H9 (cell line): ENCODE measurements around the gene DDT. TPM values are rescaled to one million over a fixed set of nuclear protein-coding genes. Genes with fewer than 3 reads are reported as not detected.
A peak's percentile ranks its signal among the peaks of the same experiment; 100 is the strongest.

ENCODE experiments used
- DNase-seq: peaks from one replicate; pipeline ENCODE4 v3.0.0-alpha.2; 2017
- H2AFZ ChIP-seq: one replicate; pipeline ENCODE4 v1.6.1; 2013; ENCODE audit warnings: mild to moderate bottlenecking, low read length, control low read depth, moderate library complexity
- H2AK5ac ChIP-seq: 2 replicates; pipeline ENCODE4 v1.6.1; 2013; ENCODE audit warnings: low read length, control low read depth, mixed read lengths; ENCODE audit not compliant: insufficient read length
- H2BK120ac ChIP-seq: one replicate; pipeline ENCODE4 v1.6.1; 2013; ENCODE audit warnings: low read depth, mild to moderate bottlenecking, low read length, control low read depth, inconsistent platforms; ENCODE audit not compliant: poor library complexity, severe bottlenecking
- H2BK12ac ChIP-seq: 2 replicates; pipeline ENCODE4 v1.6.1; 2013; ENCODE audit warnings: low read length, control low read depth, mixed read lengths, low read depth; ENCODE audit not compliant: insufficient read length
- H2BK15ac ChIP-seq: 2 replicates; pipeline ENCODE4 v1.6.1; 2013; ENCODE audit warnings: low read depth, low read length, control low read depth
- H2BK20ac ChIP-seq: one replicate; pipeline ENCODE4 v1.6.1; 2013; ENCODE audit warnings: low read depth, mild to moderate bottlenecking, low read length, control low read depth, inconsistent platforms; ENCODE audit not compliant: poor library complexity, severe bottlenecking
- H2BK5ac ChIP-seq: 2 replicates; pipeline ENCODE4 v1.6.1; 2013; ENCODE audit warnings: low read length, control low read depth, mixed read lengths; ENCODE audit not compliant: insufficient read length
- H3K14ac ChIP-seq: 2 replicates; pipeline ENCODE4 v1.6.1; 2013; ENCODE audit warnings: low read length, control low read depth; ENCODE audit not compliant: insufficient read depth
- H3K18ac ChIP-seq: 2 replicates; pipeline ENCODE4 v1.6.1; 2013; ENCODE audit warnings: low read depth, mild to moderate bottlenecking, mixed read lengths, low read length, control low read depth; ENCODE audit not compliant: insufficient read length
- H3K23ac ChIP-seq: 2 replicates; pipeline ENCODE4 v1.6.1; 2013; ENCODE audit warnings: low read length, control low read depth, mixed read lengths, low read depth; ENCODE audit not compliant: insufficient read length
- H3K23me2 ChIP-seq: 2 replicates; pipeline ENCODE4 v1.6.1; 2013; ENCODE audit warnings: low read depth, mild to moderate bottlenecking, mixed read lengths, low read length, control low read depth; ENCODE audit not compliant: insufficient read length, poor library complexity, severe bottlenecking
- H3K27ac ChIP-seq: 2 replicates; pipeline ENCODE4 v1.5.1; 2013; ENCODE audit warnings: low read length, control low read depth, mixed read lengths, low read depth; ENCODE audit not compliant: insufficient read length
- H3K27me3 ChIP-seq: 2 replicates; pipeline ENCODE4 v1.6.1; 2013; ENCODE audit warnings: low read length, control low read depth, inconsistent platforms; ENCODE audit not compliant: insufficient read depth
- H3K4ac ChIP-seq: 2 replicates; pipeline ENCODE4 v1.6.1; 2013; ENCODE audit warnings: low read depth, mild to moderate bottlenecking, control low read depth, inconsistent platforms, low read length, moderate library complexity
- H3K4me1 ChIP-seq: 2 replicates; pipeline ENCODE4 v1.6.1; 2013; ENCODE audit warnings: low read length, control low read depth, inconsistent platforms; ENCODE audit not compliant: insufficient read depth
- H3K4me2 ChIP-seq: 2 replicates; pipeline ENCODE4 v1.6.1; 2013; ENCODE audit warnings: low read length, control low read depth, mixed read lengths; ENCODE audit not compliant: insufficient read length, insufficient read depth
- H3K56ac ChIP-seq: 2 replicates; pipeline ENCODE4 v1.6.1; 2013; ENCODE audit warnings: low read depth, mild to moderate bottlenecking, mixed read lengths, low read length, control low read depth; ENCODE audit not compliant: insufficient read length
- H3K79me1 ChIP-seq: 2 replicates; pipeline ENCODE4 v1.6.1; 2013; ENCODE audit warnings: low read depth, mild to moderate bottlenecking, moderate library complexity, low read length, control low read depth, inconsistent platforms; ENCODE audit not compliant: insufficient read depth, poor library complexity, severe bottlenecking
- H3K79me2 ChIP-seq: 2 replicates; pipeline ENCODE4 v1.6.1; 2013; ENCODE audit warnings: low read length, control low read depth, inconsistent platforms; ENCODE audit not compliant: insufficient read depth
- H3K9ac ChIP-seq: 2 replicates; pipeline ENCODE4 v1.6.1; 2013; ENCODE audit warnings: low read length, control low read depth, mixed read lengths; ENCODE audit not compliant: insufficient read length; ENCODE audit errors: extremely low read depth
- H3K9me3 ChIP-seq: one replicate; pipeline ENCODE4 v1.6.1; 2013; ENCODE audit warnings: low read depth, low read length, inconsistent platforms; ENCODE audit not compliant: control insufficient read depth
- H3T11ph ChIP-seq: one replicate; pipeline ENCODE4 v1.6.1; 2013; ENCODE audit warnings: mild to moderate bottlenecking, low read length, control low read depth, inconsistent platforms
- H4K20me1 ChIP-seq: one replicate; pipeline ENCODE4 v1.6.1; 2013; ENCODE audit not compliant: control insufficient read depth, insufficient read length, insufficient read depth
- H4K5ac ChIP-seq: 2 replicates; pipeline ENCODE4 v1.6.1; 2013; ENCODE audit warnings: low read depth, mild to moderate bottlenecking, mixed read lengths, low read length, control low read depth; ENCODE audit not compliant: insufficient read length
- H4K8ac ChIP-seq: replicated peaks from 2 replicates; pipeline ENCODE4 v1.6.1; 2013; ENCODE audit warnings: low read length, control low read depth, mixed read lengths, low read depth; ENCODE audit not compliant: insufficient read length
- H4K91ac ChIP-seq: 2 replicates; pipeline ENCODE4 v1.6.1; 2013; ENCODE audit warnings: low read depth, mild to moderate bottlenecking, moderate library complexity, mixed read lengths, low read length, control low read depth; ENCODE audit not compliant: insufficient read length
- H3K27ac Mint-ChIP-seq, 3 experiments: 2 replicates in 2 of 3; 3 replicates in 1 of 3; pipeline ENCODE4 v1.8.0; 2020 to 2021; ENCODE audit warnings: mixed read lengths in 3 of 3, mild to moderate bottlenecking in 1 of 3, moderate library complexity in 1 of 3
- H3K27me3 Mint-ChIP-seq: 2 replicates; pipeline ENCODE4 v1.8.0; 2021; ENCODE audit warnings: low read depth, mild to moderate bottlenecking, moderate library complexity, mixed read lengths
- H3K36me3 Mint-ChIP-seq, 3 experiments: 2 replicates in 2 of 3; 3 replicates in 1 of 3; pipeline ENCODE4 v1.8.0; 2020 to 2021; ENCODE audit warnings: low read depth in 3 of 3, mixed read lengths in 3 of 3; ENCODE audit not compliant: insufficient read depth in 1 of 3
- H3K4me1 Mint-ChIP-seq, 2 experiments: 2 replicates each; pipeline ENCODE4 v1.8.0; 2020; ENCODE audit warnings: mixed read lengths in 2 of 2
- H3K4me3 Mint-ChIP-seq, 2 experiments: 2 replicates in 1 of 2; 3 replicates in 1 of 2; pipeline ENCODE4 v1.8.0; 2020 to 2021; ENCODE audit warnings: mild to moderate bottlenecking in 2 of 2, mixed read lengths in 2 of 2, moderate library complexity in 1 of 2
- H3K9me3 Mint-ChIP-seq, 2 experiments: 2 replicates in 1 of 2; 3 replicates in 1 of 2; pipeline ENCODE4 v1.8.0; 2020; ENCODE audit warnings: mild to moderate bottlenecking in 2 of 2, mixed read lengths in 2 of 2, moderate library complexity in 1 of 2
- CTCF ChIP-seq: fragments of 200-600 bp; sonication (generic); conservative IDR thresholded peaks from 3 replicates; pipeline ENCODE4 v1.8.0; 2021; ENCODE audit warnings: antibody characterized with exemption, mild to moderate bottlenecking
- WGBS: extraction: QIAGEN DNeasy Blood & Tissue Kit; methylation state at CpG from one replicate; pipeline ENCODE4 v1.1.7; 2013; ENCODE audit warnings: missing lambda C conversion rate, low lambda C conversion rate, mixed read lengths; ENCODE audit not compliant: insufficient read length; ENCODE audit errors: extremely low coverage; 5-methylcytosine and 5-hydroxymethylcytosine counted together
- total RNA-seq: library from RNA; stranded (reverse); gene quantifications from 2 replicates; pipeline ENCODE4 v1.2.1, GENCODE V29; 2021

Gene DDT
- total RNA-seq, 1 experiment from 2014 or later = 185 TPM

- no peaks in the 10 kb centered on the region for H3K79me1 ChIP-seq
- no peaks in the 10 kb centered on the region for H3K9me3 ChIP-seq
- no peaks in the 10 kb centered on the region for H4K20me1 ChIP-seq
- no peaks in the 10 kb centered on the region; the same call in 1 of the 2 replicates for H3K27me3 ChIP-seq
- no peak overlapping the region for H4K5ac ChIP-seq
- H3K4me3 Mint-ChIP-seq = peak overlapping the region; percentile 5 to 58; a peak in 1 of 5 replicates
- no peaks in the 10 kb centered on the region; a peak in 3 of 7 replicates for H3K36me3 Mint-ChIP-seq
- no peak overlapping the region for H2BK120ac ChIP-seq
- no peak for DNase-seq
- H3K9ac ChIP-seq = no peak overlapping the region
- no peak overlapping the region for H3K4me2 ChIP-seq
- H3K9me3 Mint-ChIP-seq = peaks cover 0 to 4% of the 10 kb centered on the region in 2 experiments; a peak in 2 of 5 replicates
- H3K23ac ChIP-seq = no peak overlapping the region
- H2BK5ac ChIP-seq = no peak overlapping the region
- no peak overlapping the region for H2BK20ac ChIP-seq
- no peak overlapping the region for H2AFZ ChIP-seq
- H4K91ac ChIP-seq = no peak overlapping the region
- H3K14ac ChIP-seq = no peak overlapping the region
- no peak overlapping the region for H3K18ac ChIP-seq
- H2BK15ac ChIP-seq = no peak overlapping the region
- no peak overlapping the region for H3K4ac ChIP-seq
- H3K27ac Mint-ChIP-seq = no peak overlapping the region; a peak in 1 of 7 replicates
- no peak overlapping the region for H2AK5ac ChIP-seq
- H3T11ph ChIP-seq = no peak overlapping the region
- no peaks in the 10 kb centered on the region; the same call in 1 of the 2 replicates for H3K4me1 ChIP-seq
- peaks cover 5% of the 10 kb centered on the region; the same call in 1 of the 2 replicates for H3K79me2 ChIP-seq
- TF ChIP-seq CTCF = no peak
- no peak overlapping the region for H2BK12ac ChIP-seq
- peaks cover 3% of the 10 kb centered on the region for H3K27me3 Mint-ChIP-seq
- no peak overlapping the region for H3K27ac ChIP-seq
- no CpG with 5 or more reads among the region's 2 CpGs for WGBS
- peaks cover 5% of the 10 kb centered on the region for H3K23me2 ChIP-seq
- no peak overlapping the region for H3K56ac ChIP-seq
- peaks cover 10 to 13% of the 10 kb centered on the region in 2 experiments for H3K4me1 Mint-ChIP-seq
- H4K8ac ChIP-seq = no peak overlapping the region
Observed at GRCh38 chr22:24010018-24010391, 35.8 kb upstream of the DDT start.
